Measurements from ENCODE around the gene CDH4.

- TF ChIP-seq CTCF (IDR thresholded peaks at IDR 0.05; ENCODE audit: extremely low read depth in 1 of 2, insufficient read depth in 1 of 2, low read depth in 1 of 2, low read length in 2 of 2) (no peak), POLR2AphosphoS5 (IDR thresholded peaks at IDR 0.05; ENCODE audit: insufficient read depth, low read depth, low read length) (no peak), JUN (IDR thresholded peaks at IDR 0.05; ENCODE audit: borderline replicate concordance, insufficient read depth, insufficient read length, low read depth) (no peak), MYC (IDR thresholded peaks at IDR 0.05; ENCODE audit: low read depth, low read length) (no peak), POLR2A (IDR thresholded peaks at IDR 0.05; ENCODE audit: low read depth, low read length) (no peak), EZH2 (IDR thresholded peaks at IDR 0.05; ENCODE audit: borderline replicate concordance, low read depth, low read length, severe bottlenecking) (no peak)
Observed at GRCh38 chr20:61260905-61261304, 8.8 kb downstream of the CDH4 start.

All from endothelial cell of umbilical vein (primary cell).